Stimulated activated CD4-positive, alpha-beta T cell treated with anti-CD3 and anti-CD28 coated beads, Interleukin-4, amount 100 ng/mL, for 4 hours (primary cell): ENCODE measurements around the gene PRRT1.
"Not testable (repeated sequence)": the region's sequence is repeated elsewhere in the genome, so short reads cannot be mapped to it uniquely, and the experiment has no call there.

Experiments
- DNase-seq, 2 experiments: peaks; one replicate each; pipeline ENCODE4 v3.0.0-alpha.2; 2020

Gene PRRT1

GRCh38 chr6:32151863-32152768, at the start of gene PRRT1:
TSS of gene PRRT1 (minus strand) at chr6:32151939. CDS start at chr6:32151827, 112 bp downstream.
- DNase-seq, result no peak

- no peak for DNase-seq
These were observed 49.2 kb upstream of the PRRT1 start for GRCh38 chr6:32200711-32201475.

DNA sequence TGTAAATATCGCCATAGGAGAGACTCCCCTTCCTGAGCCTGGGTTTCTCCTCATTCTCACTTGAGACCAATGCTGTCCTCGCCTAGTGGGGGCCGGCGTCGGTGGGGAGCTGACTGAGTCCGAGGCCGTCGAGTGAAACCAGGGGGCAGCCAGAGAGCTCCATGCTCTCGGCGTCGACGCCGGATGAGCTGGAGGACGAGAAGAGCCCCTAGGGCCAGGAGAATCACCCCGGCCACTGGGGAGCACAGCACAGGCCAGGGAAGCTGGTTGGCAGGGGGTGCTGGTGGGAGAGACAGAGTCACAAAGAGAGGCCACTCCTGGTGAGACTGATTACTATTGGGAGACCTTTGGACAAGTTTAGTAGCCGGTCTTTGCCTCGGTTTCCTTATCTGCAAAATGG, 47.1 kb upstream of the PRRT1 start:
- no peak for DNase-seq

- DNase-seq, result no peak
These were observed 46.6 kb upstream of the PRRT1 start for GRCh38 chr6:32198345-32198696.

DNA sequence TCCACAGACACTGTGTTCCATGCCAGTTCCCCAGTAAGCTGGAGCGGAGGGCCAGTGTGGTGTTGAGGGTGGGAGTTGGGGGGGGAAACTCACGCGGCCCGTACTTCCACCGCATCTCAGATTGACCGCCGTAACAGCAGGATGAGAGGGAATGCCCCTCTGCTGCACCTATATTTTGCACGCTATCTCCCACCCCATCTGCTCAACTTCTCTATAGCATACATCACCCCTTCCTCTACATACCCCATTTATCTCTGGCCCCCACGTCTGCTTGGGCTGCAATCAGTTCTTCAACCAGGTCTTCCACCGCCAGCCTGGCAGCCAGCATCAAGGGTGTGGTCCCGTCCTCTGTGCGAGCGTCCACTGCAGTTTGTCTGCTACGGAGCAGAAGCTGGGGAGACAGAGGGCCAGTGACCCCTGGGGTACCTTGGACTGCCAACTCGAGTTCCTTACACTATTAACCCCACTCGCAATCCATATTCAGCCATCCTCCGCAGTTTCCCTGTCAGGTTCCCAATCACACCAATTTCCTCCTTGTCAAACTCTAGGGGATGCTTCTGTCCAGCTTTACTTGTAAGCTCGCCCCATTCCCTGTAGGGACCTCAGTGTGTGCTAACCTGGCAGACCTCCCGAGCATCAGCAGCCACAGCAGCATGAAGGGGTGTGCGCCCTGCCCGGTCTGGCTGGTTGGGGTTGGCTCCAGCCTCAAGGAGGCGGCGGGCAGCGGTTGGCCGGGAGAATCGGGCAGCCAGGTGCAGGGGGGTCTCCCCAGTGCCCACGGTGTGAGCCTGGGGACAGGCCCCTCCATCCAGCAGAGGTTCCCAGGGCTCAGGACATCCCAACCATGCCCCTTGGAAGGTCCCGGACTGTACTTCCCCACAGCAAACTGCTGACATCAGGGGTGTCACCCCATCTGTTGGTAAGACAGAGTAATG, 45.2 kb upstream of the PRRT1 start:
- no peak for DNase-seq

DNA sequence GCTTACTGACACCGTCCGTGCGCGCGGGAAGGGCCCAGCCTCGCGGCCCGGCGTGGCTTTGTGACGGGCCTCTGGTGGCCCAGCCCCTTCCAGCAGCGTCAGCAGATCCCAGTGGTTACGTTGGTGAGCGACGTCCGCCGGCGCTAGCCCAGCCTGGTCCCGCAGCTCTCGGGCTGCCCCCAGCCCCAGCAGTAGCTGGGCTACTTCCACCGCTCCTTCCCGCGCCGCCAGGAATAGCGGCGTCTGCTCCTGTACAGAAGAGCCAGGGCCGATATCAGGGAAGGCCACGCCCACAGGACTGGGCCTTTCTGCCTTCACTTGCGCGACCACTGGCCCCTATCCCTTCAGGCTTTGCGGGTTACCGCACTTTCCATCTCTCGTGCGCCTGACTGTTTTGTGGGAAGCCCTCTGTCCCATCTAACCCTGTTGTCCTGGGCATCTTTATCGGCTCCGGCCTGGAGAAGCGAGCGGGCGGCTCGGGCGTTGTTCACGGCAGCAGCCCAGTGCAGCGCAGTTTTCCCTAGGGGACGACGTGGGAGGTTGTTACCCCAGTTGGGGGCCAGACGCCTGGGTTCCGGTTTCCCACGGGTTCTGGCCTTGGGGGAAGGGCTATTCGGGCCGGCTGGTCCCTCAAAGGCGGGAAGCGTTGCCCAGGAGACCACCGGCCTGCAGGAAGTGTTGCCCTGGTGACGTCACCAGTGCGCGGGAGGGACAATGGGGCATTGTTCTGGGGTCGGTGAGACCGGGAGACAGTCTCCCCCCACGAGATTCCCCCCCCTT, 44.4 kb upstream of the PRRT1 start:
- DNase-seq, result peak; percentile 48 to 59

DNA sequence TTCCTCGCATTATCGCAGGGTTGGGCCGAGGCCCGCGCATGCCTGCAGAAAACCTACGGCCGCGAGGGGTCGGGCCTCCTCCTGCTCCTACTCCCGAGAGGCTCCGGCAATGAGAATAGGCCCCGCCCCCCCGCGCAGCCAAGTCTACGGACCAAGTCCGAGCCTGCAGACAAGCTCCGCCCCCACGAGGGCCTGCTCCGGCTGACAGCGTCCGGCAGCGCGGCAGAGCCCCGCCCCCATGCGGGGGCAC, 43.8 kb upstream of the PRRT1 start:
- DNase-seq, result peak; percentile 98 to 100

GRCh38 chr6:32194825-32195651, 43.3 kb upstream of the PRRT1 start:
- DNase-seq, result peak in 1 of 2 experiments; percentile 12

- no peak for DNase-seq
These were observed 42.6 kb upstream of the PRRT1 start for GRCh38 chr6:32194388-32194787.

DNA sequence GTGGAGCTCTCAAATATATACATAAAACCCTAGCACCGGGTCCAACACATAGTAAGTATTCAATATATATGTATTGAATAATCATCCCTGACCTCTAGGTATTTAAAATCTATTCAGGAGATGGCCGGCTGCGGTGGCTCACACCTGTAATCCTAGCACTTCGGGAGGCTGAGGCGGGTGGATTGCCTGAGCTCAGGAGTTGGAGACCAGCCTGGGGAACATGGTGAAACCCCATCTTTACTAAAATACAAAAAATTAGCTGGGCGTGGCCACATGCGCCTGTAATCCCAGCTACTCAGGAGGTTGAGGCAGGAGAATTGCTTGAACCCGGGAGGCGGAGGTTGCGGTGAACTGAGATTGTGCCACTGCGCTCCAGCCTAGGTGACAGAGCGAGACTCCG, 41.4 kb upstream of the PRRT1 start:
- DNase-seq, result not testable (repeated sequence)

DNA sequence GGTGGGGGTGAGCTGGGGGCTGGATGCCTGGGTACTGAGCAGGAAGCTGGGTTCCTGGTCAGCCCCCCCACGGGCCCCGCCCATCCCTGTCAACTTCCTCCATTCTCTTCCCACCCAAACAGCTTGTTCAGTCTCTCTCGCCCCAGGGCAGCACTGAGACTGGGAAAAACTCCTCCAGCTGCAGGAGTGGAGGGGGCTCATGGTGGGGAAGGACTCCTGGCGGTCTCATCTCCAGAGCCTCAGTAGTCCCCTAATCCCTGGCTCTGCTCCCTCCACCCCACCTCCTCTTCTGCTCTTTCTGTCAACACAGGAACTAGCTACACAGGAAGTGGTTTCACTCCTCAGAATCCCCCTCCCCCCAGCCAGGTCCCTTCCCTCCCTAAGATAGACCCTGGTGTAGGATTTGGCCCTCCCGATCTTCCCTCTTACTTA, 40.9 kb upstream of the PRRT1 start, which contains the start of gene GPSM3:
Gene GPSM3, minus strand, starts transcription at position 36 of the 432 bp plus-strand sequence. CDS start 130 bp downstream, outside the sequence.
- DNase-seq, result peak; percentile 39 to 42

- DNase-seq, result no peak
These were observed 40.2 kb upstream of the PRRT1 start for GRCh38 chr6:32191696-32192607.

DNA sequence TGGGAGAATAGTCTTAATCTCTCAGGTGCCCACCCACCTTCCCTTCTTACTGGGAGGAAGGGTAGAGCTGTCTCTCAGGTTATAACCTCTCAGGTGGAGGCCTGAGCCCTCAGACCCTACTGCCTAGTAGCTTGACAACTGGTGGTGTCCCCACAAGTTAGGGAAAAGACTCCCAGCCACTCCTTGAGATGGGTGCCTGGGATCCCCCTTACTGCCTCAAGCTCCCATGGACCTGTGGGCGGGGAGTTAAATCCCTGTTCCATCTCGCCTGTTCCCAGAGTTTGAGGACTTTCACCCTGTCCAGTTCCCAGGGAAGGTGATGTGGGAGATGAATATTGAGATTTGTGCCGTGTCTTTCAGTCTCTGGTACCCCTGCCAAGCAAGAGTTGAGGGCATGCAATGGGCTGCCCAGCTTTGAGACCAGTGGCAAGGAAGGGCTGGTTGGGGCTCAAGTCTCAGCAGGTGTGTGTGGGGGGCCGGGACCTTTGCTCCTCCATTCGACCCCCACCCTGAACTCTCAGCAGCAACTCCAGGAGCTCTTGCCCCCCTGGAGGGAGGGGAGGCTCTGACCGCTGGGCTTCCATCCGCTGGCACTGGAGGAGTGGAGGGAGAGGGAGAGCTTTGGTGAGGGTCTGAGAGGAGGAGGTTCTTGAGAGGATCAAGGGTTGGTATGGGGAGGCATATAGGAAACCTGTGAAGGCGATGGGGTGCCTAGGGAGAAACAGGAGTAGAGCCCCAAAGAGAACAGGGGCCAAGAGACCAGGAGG, 39.4 kb upstream of the PRRT1 start:
- no peak for DNase-seq

DNA sequence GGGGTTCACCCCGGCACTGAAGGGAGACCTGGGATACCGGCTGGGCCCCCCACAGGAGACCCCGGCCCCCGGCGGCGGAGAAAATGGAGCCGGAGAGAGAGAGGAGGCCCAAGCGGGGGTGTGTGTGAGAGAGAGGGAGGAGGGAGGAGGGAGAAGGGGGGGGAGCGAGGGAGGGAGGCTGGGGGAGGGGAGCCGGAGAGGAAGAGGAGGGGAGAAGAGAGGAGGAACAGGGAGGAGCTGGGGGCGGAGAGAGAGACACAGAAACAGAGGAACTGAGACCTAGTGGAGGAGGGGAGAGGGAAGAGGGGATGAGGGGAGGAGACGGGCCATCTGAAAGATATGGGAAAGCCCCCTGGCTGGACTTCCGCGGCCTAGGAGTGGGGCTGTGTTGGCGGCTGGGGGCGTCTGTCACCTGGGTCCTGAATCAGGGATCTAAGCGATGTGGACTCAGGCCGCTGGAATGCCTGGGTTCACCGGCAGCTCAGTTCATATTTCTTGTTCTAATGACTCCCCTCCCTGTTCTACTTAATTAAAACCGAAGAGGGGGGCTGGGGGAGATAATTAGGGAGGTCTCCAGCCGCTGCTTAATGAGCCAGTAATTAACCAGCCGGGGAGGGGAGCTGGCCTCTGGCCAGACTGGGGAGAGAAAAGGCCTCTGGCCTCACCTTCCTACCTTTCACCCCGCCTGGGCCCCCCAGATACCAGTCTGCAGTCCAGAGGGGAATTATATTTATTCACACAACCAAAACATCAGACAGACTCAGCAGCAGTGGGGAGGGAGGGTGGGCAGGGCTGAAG, 38.5 kb upstream of the PRRT1 start, which contains the start of gene PBX2:
Gene PBX2, minus strand, starts transcription at position 149 of the 798 bp plus-strand sequence. CDS start 287 bp downstream, outside the sequence.
- DNase-seq, result peak; percentile 83 to 85

DNA sequence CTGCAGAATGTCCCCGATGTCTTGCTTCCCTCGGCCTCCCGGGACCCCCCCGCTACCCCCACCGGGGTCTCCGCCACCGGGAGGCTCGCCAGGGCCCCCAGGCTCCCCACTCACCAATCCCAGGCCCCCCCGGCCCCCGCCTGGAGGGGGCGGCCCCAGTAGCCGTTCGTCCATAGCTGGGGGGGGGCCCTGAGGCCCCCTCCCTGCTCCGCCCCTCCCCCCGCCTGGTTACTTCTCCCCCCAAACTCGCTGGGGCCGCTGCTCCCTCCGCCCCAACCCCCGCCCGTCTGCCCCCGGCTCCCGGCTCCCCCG, 38.0 kb upstream of the PRRT1 start:
- no peak for DNase-seq

GRCh38 chr6:32189069-32189741, 37.5 kb upstream of the PRRT1 start:
- no peak for DNase-seq

DNA sequence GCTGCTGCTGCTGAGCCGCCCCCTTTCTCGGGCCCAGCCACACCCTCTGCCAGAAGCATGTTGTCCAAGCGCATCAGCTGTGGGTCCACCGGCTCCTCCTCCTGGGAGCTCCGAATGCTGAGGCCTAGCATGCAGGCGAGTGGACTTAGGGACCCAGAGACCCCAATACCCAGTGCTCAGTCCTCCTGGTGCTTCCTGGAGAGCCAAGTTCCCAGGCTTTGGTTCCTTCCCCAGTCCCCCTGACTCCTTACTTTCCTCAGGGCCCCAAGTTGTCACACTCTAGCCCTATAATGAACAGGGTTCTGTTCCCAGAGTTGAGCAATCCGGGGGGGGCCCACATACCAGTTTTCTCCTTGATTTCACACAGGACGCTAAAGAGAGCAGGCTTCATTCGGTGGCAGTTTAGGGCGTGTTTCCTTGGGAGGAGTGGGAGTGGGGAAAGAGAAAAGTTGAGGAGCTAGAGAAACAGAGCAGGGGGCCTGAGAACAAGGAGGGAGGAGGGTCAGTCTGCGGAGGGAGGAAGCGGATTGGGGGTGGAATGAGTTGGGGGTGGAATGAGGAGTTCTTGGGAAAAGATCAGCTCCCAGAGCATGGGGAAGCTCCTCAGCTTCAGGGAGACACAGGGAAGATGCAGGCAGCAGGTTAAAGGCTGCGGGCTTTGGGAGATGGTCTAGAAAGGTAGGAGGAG, 36.8 kb upstream of the PRRT1 start:
- no peak for DNase-seq
